CD14-positive monocyte (primary cell): ENCODE results near the gene ACAP1. TPM values are rescaled to one million over a fixed set of nuclear protein-coding genes. Genes with fewer than 3 reads are reported as not detected.

ENCODE experiments used
- DNase-seq, 3 donors: peaks; one replicate each; pipeline ENCODE4 v3.0.0-alpha.2; 2011 to 2022
- H2AFZ ChIP-seq: 2 replicates; pipeline ENCODE4 v1.6.0; 2012; ENCODE audit warnings: mild to moderate bottlenecking, low read depth, low read length, inconsistent platforms; ENCODE audit not compliant: insufficient read depth, poor library complexity, severe bottlenecking
- H3K27ac ChIP-seq, 2 donors: 1 replicate in 1 of 2; 2 replicates in 1 of 2; pipeline ENCODE4 v1.5.1; 2012 to 2013; ENCODE audit warnings: low read length in 2 of 2, control low read depth in 1 of 2, inconsistent platforms in 1 of 2, low read depth in 1 of 2, mild to moderate bottlenecking in 1 of 2
- H3K27me3 ChIP-seq, 2 donors: one replicate each; pipeline versions ENCODE4 v1.6.0 to v1.6.1; 2011 to 2013; ENCODE audit warnings: low read length in 2 of 2; ENCODE audit not compliant: control insufficient read depth in 2 of 2, insufficient read depth in 2 of 2
- H3K36me3 ChIP-seq, 2 donors: replicated peaks in 1 of 2; 1 replicate in 1 of 2; 2 replicates in 1 of 2; pipeline versions ENCODE4 v1.5.1 to v1.6.1; 2012 to 2013; ENCODE audit warnings: low read length in 2 of 2, control low read depth in 1 of 2, inconsistent platforms in 1 of 2, mild to moderate bottlenecking in 1 of 2; ENCODE audit not compliant: insufficient read depth in 2 of 2, control insufficient read depth in 1 of 2
- H3K4me1 ChIP-seq, 2 donors: 1 replicate in 1 of 2; 2 replicates in 1 of 2; pipeline versions ENCODE4 v1.5.1 to v1.6.1; 2012 to 2013; ENCODE audit warnings: low read length in 2 of 2, control low read depth in 1 of 2, inconsistent platforms in 1 of 2, mild to moderate bottlenecking in 1 of 2, moderate library complexity in 1 of 2; ENCODE audit not compliant: insufficient read depth in 2 of 2, control insufficient read depth in 1 of 2
- H3K4me2 ChIP-seq: replicated peaks from 2 replicates; pipeline ENCODE3; 2012; ENCODE audit warnings: low read length, moderate library complexity, mild to moderate bottlenecking; ENCODE audit not compliant: poor library complexity, severe bottlenecking; ENCODE audit errors: extremely low read depth
- H3K4me3 ChIP-seq, 3 experiments: fragments of 200-600 bp in 1 of 3; sonication (generic) in 1 of 3; replicated peaks in 1 of 3; 1 replicate in 2 of 3; 2 replicates in 1 of 3; pipeline ENCODE4 v1.5.1; 2011 to 2013; ENCODE audit warnings: low read length in 3 of 3, mild to moderate bottlenecking in 3 of 3, control low read depth in 2 of 3, low read depth in 2 of 3, inconsistent platforms in 1 of 3, moderate library complexity in 1 of 3
- H3K79me2 ChIP-seq: 2 replicates; pipeline ENCODE4 v1.6.0; 2012; ENCODE audit warnings: mild to moderate bottlenecking, control low read depth, inconsistent platforms, low read length, moderate library complexity; ENCODE audit not compliant: insufficient read depth
- H3K9ac ChIP-seq: 2 replicates; pipeline ENCODE4 v1.6.0; 2017; ENCODE audit warnings: low read length, mild to moderate bottlenecking; ENCODE audit not compliant: insufficient read depth, poor library complexity, severe bottlenecking
- H3K9me3 ChIP-seq, 2 donors: replicated peaks in 1 of 2; 1 replicate in 1 of 2; 2 replicates in 1 of 2; pipeline versions ENCODE4 v1.5.1 to v1.6.1; 2012 to 2013; ENCODE audit warnings: low read length in 2 of 2, control low read depth in 1 of 2; ENCODE audit not compliant: control insufficient read depth in 1 of 2, insufficient read depth in 1 of 2
- H4K20me1 ChIP-seq: 2 replicates; pipeline ENCODE4 v1.6.0; 2012; ENCODE audit warnings: mild to moderate bottlenecking, low read length, control low read depth, moderate library complexity; ENCODE audit not compliant: insufficient read depth
- H3K27ac Mint-ChIP-seq, 7 donors: one replicate each; pipeline ENCODE4 v1.8.0; 2020; ENCODE audit warnings: mild to moderate bottlenecking in 7 of 7, mixed read lengths in 7 of 7, moderate library complexity in 6 of 7, inconsistent platforms in 2 of 7
- H3K27me3 Mint-ChIP-seq, 3 donors: one replicate each; pipeline ENCODE4 v1.8.0; 2021 to 2022; ENCODE audit warnings: low read depth in 3 of 3, mild to moderate bottlenecking in 3 of 3, mixed read lengths in 3 of 3, moderate library complexity in 3 of 3, inconsistent platforms in 1 of 3
- H3K36me3 Mint-ChIP-seq, 2 donors: one replicate each; pipeline ENCODE4 v1.8.0; 2020; ENCODE audit warnings: mixed read lengths in 2 of 2, inconsistent platforms in 1 of 2, mild to moderate bottlenecking in 1 of 2
- H3K4me1 Mint-ChIP-seq: one replicate; pipeline ENCODE4 v1.8.0; 2020; ENCODE audit warnings: mild to moderate bottlenecking, mixed read lengths
- H3K4me3 Mint-ChIP-seq, 2 donors: one replicate each; pipeline ENCODE4 v1.8.0; 2020; ENCODE audit warnings: mild to moderate bottlenecking in 2 of 2, mixed read lengths in 2 of 2, moderate library complexity in 1 of 2
- H3K9me3 Mint-ChIP-seq, 7 donors: one replicate each; pipeline ENCODE4 v1.8.0; 2020 to 2022; ENCODE audit warnings: mixed read lengths in 7 of 7, mild to moderate bottlenecking in 6 of 7, moderate library complexity in 6 of 7, inconsistent platforms in 2 of 7
- WGBS: methylation state at CpG from one replicate; pipeline ENCODE4 v1.1.5; 2013; ENCODE audit warnings: missing lambda C conversion rate; ENCODE audit not compliant: insufficient coverage; 5-methylcytosine and 5-hydroxymethylcytosine counted together
- intact Hi-C, 2 donors: fragments of 100-400 bp; cut with micrococcal nuclease; formaldehyde crosslinking; loops; one replicate each; pipeline versions ENCODE4 v1.15.0 to v1.15.1; 2023
- polyA plus RNA-seq, 3 donors: library from polyadenylated mRNA; depleted of rRNA in 1 of 3; unstranded in 2 of 3; stranded (reverse) in 1 of 3; fragments of 300-500 nt in 2 of 3; fragments of >200 nt in 1 of 3; fragmentation: Illumina TruSeq in 2 of 3; gene quantifications; 1 replicate in 2 of 3; 2 replicates in 1 of 3; pipeline ENCODE4 v1.2.3, GENCODE V29; 2012 to 2021
- small RNA-seq: library from RNA; depleted of rRNA; stranded (forward); fragments of <200 nt; gene quantifications from one replicate; pipeline ENCODE3, GENCODE V24; 2012; ENCODE audit warnings: low read depth; ENCODE audit not compliant: insufficient read length
- TF ChIP-seq, protein P1 (sequence below): fragments of 200-600 bp; IDR thresholded peaks from one replicate; pipeline ENCODE4 v1.8.0; 2022; ENCODE audit warnings: antibody characterized with exemption, mild to moderate bottlenecking

The ACAP1 gene
- polyA plus RNA-seq, 3 donors = 32.1 to 68.5 (median 40.5) TPM

DNA sequence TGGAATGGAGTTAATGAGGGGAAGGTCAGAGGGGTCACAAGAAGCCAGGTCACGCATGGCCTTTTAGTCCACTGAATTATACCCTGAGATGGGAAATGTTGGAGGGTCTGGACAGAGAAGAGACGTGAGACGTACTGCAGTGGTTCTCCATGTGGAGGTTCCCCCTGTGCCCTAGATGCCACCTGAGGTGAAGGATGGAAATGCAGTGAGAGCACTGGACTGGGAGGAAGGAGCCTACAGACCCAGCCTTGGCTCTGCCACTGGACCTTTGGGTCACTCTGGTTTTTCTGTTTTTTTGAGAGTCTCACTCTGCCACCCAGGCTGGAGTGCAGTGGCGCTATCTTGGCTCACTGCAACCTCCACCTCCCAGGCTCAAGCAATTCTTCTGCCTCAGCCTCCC is 59.8 kb downstream of the ACAP1 start:
- Histone ChIP-seq H2AFZ (no peak overlapping the region), H3K4me3 (no peak overlapping the region), H3K79me2 (no peaks in the 10 kb centered on the region), H3K27ac (no peak overlapping the region), H3K9ac (no peak overlapping the region), H4K20me1 (no peaks in the 10 kb centered on the region), H3K9me3 (no peaks in the 10 kb centered on the region), H3K27me3 (no peaks in the 10 kb centered on the region), H3K4me1 (peaks cover 15 to 19% of the 10 kb centered on the region in 2 donors), H3K4me2 (no peak overlapping the region), H3K36me3 (peaks cover 4 to 16% of the 10 kb centered on the region in 2 donors)
- intact Hi-C loops = no loop called here
- peak overlapping the region in 1 of 2 donors; percentile 8 for H3K4me3 Mint-ChIP-seq
- peaks cover 16 to 17% of the 10 kb centered on the region in 2 donors for H3K36me3 Mint-ChIP-seq
- peaks cover 0 to 6% (median 3%) of the 10 kb centered on the region in 3 donors for H3K27me3 Mint-ChIP-seq
- H3K27ac Mint-ChIP-seq = peak overlapping the region in 1 of 7 donors; percentile 19
- peaks cover 15% of the 10 kb centered on the region for H3K4me1 Mint-ChIP-seq
- TF ChIP-seq, protein P1, sequence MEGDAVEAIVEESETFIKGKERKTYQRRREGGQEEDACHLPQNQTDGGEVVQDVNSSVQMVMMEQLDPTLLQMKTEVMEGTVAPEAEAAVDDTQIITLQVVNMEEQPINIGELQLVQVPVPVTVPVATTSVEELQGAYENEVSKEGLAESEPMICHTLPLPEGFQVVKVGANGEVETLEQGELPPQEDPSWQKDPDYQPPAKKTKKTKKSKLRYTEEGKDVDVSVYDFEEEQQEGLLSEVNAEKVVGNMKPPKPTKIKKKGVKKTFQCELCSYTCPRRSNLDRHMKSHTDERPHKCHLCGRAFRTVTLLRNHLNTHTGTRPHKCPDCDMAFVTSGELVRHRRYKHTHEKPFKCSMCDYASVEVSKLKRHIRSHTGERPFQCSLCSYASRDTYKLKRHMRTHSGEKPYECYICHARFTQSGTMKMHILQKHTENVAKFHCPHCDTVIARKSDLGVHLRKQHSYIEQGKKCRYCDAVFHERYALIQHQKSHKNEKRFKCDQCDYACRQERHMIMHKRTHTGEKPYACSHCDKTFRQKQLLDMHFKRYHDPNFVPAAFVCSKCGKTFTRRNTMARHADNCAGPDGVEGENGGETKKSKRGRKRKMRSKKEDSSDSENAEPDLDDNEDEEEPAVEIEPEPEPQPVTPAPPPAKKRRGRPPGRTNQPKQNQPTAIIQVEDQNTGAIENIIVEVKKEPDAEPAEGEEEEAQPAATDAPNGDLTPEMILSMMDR = no peak
- 89% methylated on average over 4 of the region's 4 CpGs for WGBS
- no peak for DNase-seq
- H3K9me3 Mint-ChIP-seq = peaks cover 0 to 3% (median 0%) of the 10 kb centered on the region in 7 donors

DNA sequence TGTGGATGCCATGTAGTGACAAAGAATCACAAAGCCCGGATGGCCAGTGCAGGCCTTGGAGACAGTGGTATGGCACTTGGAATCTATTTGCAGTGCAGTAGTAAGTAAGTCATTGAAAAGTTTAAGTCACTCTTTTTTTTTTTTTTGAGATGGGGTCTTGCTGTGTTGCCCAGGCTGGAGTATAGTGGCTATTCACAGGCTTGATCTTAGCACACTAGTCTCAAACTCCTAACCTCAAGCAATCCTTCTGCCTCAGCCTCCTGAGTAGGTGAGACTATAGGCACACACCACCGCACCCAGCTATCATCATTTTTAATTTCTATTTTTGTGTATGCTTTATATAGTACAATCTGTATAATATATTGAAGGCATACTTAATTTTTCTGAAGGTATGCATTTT is 62.3 kb downstream of the ACAP1 start:
- Mint-ChIP-seq H3K27ac (no peak overlapping the region), H3K9me3 (peaks cover 0 to 3% (median 0%) of the 10 kb centered on the region in 7 donors), H3K4me3 (no peak overlapping the region), H3K36me3 (peaks cover 0 to 5% of the 10 kb centered on the region in 2 donors), H3K27me3 (peaks cover 0 to 6% (median 0%) of the 10 kb centered on the region in 3 donors), H3K4me1 (peaks cover 18% of the 10 kb centered on the region)
- no peak overlapping the region for H3K4me2 ChIP-seq
- H4K20me1 ChIP-seq = no peaks in the 10 kb centered on the region
- H3K27me3 ChIP-seq = no peaks in the 10 kb centered on the region
- DNase-seq = no peak
- H3K4me3 ChIP-seq = no peak overlapping the region
- no peaks in the 10 kb centered on the region for H3K9me3 ChIP-seq
- peaks cover 3% of the 10 kb centered on the region for H3K79me2 ChIP-seq
- WGBS = no CpG with 5 or more reads among the region's 2 CpGs
- no peaks in the 10 kb centered on the region for H3K36me3 ChIP-seq
- H3K27ac ChIP-seq = no peak overlapping the region
- no peak overlapping the region for H3K9ac ChIP-seq
- intact Hi-C loops = no loop called here
- TF ChIP-seq, protein P1 = no peak
- H3K4me1 ChIP-seq = peaks cover 19 to 23% of the 10 kb centered on the region in 2 donors
- no peak overlapping the region for H2AFZ ChIP-seq

Small RNA genes within 50 kb of the gene (small RNA-seq; reads per million reads assigned to genes)
- not detected for gene AC026954.2

Other genes starting within 250 kb of the ACAP1 start
- gene ASGR2, start 221.7 kb upstream of the ACAP1 start, polyA plus RNA-seq = 100 to 1,000 TPM in 1 of 3 donors, 10 to 100 TPM in 2; 53.3 to 148 (median 78.3) TPM
- gene ASGR1, start 157.2 kb upstream of the ACAP1 start, polyA plus RNA-seq = 100 to 1,000 TPM in 2 of 3 donors, 10 to 100 TPM in 1; 82.0 to 126 (median 114) TPM
- 10 to 100 TPM in 1 of 3 donors, under 1 TPM in 2; 0.37 to 42.6 (median 0.39) TPM for gene DLG4, start 116.7 kb upstream of the ACAP1 start, polyA plus RNA-seq
- 1,000 to 10,000 TPM in 1 of 3 donors, 100 to 1,000 TPM in 2; 152 to 1,231 (median 154) TPM for gene ACADVL, start 116.6 kb upstream of the ACAP1 start, polyA plus RNA-seq
- 1 to 10 TPM; 6.7 to 7.8 (median 7.0) TPM for gene DVL2, start 102.0 kb upstream of the ACAP1 start, polyA plus RNA-seq
- gene PHF23, start 97.1 kb upstream of the ACAP1 start, polyA plus RNA-seq = 10 to 100 TPM; 12.0 to 18.0 (median 12.9) TPM
- 1,000 to 10,000 TPM; 1,029 to 2,937 (median 2,814) TPM for gene GABARAP, start 94.1 kb upstream of the ACAP1 start, polyA plus RNA-seq
- 100 to 1,000 TPM in 1 of 3 donors, 10 to 100 TPM in 2; 29.5 to 198 (median 38.3) TPM for gene CTDNEP1, start 84.8 kb upstream of the ACAP1 start, polyA plus RNA-seq
- gene ELP5, start 84.3 kb upstream of the ACAP1 start, polyA plus RNA-seq = 10 to 100 TPM; 36.1 to 49.5 (median 44.1) TPM
- gene CLDN7, start 74.1 kb upstream of the ACAP1 start, polyA plus RNA-seq = 10 to 100 TPM in 1 of 3 donors, 1 to 10 TPM in 1, under 1 TPM in 1; 0.49 to 13.4 (median 2.1) TPM
- not detected for gene SLC2A4, start 54.8 kb upstream of the ACAP1 start, polyA plus RNA-seq
- gene YBX2, start 41.9 kb upstream of the ACAP1 start, polyA plus RNA-seq = not detected
- gene EIF5A, start 28.9 kb upstream of the ACAP1 start, polyA plus RNA-seq = 100 to 1,000 TPM; 465 to 511 (median 485) TPM
- gene GPS2, start 21.2 kb upstream of the ACAP1 start, polyA plus RNA-seq = 100 to 1,000 TPM in 1 of 3 donors, 10 to 100 TPM in 2; 53.5 to 162 (median 59.6) TPM
- gene NEURL4, start 7.2 kb upstream of the ACAP1 start, polyA plus RNA-seq = 10 to 100 TPM in 1 of 3 donors, under 1 TPM in 2; 0.35 to 42.6 (median 0.44) TPM
- gene KCTD11, start 15.6 kb downstream of the ACAP1 start, polyA plus RNA-seq = 1 to 10 TPM; 3.4 to 5.6 (median 3.6) TPM
- not detected for gene TMEM95, start 18.6 kb downstream of the ACAP1 start, polyA plus RNA-seq
- not detected for gene TNK1, start 44.6 kb downstream of the ACAP1 start, polyA plus RNA-seq
- 10 to 100 TPM; 37.6 to 70.4 (median 45.7) TPM for gene PLSCR3, start 58.0 kb downstream of the ACAP1 start, polyA plus RNA-seq
- 10 to 100 TPM; 39.2 to 81.4 (median 72.6) TPM for gene TMEM256, start 67.6 kb downstream of the ACAP1 start, polyA plus RNA-seq
- under 1 TPM in 1 of 3 donors, not detected in 2; 0.55 TPM for gene NLGN2, start 71.3 kb downstream of the ACAP1 start, polyA plus RNA-seq
- gene SPEM1, start 83.8 kb downstream of the ACAP1 start, polyA plus RNA-seq = not detected
- not detected for gene SPEM2, start 89.1 kb downstream of the ACAP1 start, polyA plus RNA-seq
- not detected for gene SPEM3, start 92.3 kb downstream of the ACAP1 start, polyA plus RNA-seq
- gene TMEM102, start 98.9 kb downstream of the ACAP1 start, polyA plus RNA-seq = 10 to 100 TPM in 1 of 3 donors, 1 to 10 TPM in 2; 5.1 to 11.3 (median 9.8) TPM
- 1 to 10 TPM in 1 of 3 donors, not detected in 2; 2.2 TPM for gene FGF11, start 103.0 kb downstream of the ACAP1 start, polyA plus RNA-seq
- 10 to 100 TPM in 2 of 3 donors, 1 to 10 TPM in 1; 9.3 to 15.7 (median 14.7) TPM for gene CHRNB1, start 108.5 kb downstream of the ACAP1 start, polyA plus RNA-seq
- gene ZBTB4, start 143.1 kb downstream of the ACAP1 start, polyA plus RNA-seq = 1 to 10 TPM; 3.4 to 8.1 (median 4.4) TPM
- not detected for gene SLC35G6, start 144.9 kb downstream of the ACAP1 start, polyA plus RNA-seq
- 10 to 100 TPM; 12.1 to 27.9 (median 25.4) TPM for gene POLR2A, start 147.8 kb downstream of the ACAP1 start, polyA plus RNA-seq
- gene TNFSF12, start 212.5 kb downstream of the ACAP1 start, polyA plus RNA-seq = 10 to 100 TPM; 37.7 to 98.3 (median 50.2) TPM
- gene TNFSF13, start 222.2 kb downstream of the ACAP1 start, polyA plus RNA-seq = 100 to 1,000 TPM; 236 to 523 (median 491) TPM
- gene SENP3, start 225.4 kb downstream of the ACAP1 start, polyA plus RNA-seq = 100 to 1,000 TPM in 1 of 3 donors, 1 to 10 TPM in 2; 2.9 to 140 (median 5.6) TPM
- 100 to 1,000 TPM; 642 to 884 (median 744) TPM for gene CD68, start 243.1 kb downstream of the ACAP1 start, polyA plus RNA-seq
- 100 to 1,000 TPM; 100 to 107 (median 103) TPM for gene MPDU1, start 247.3 kb downstream of the ACAP1 start, polyA plus RNA-seq